Stomach (tissue), 9 donors: ENCODE measurements around the gene LAG3. TPM values are rescaled to one million over a fixed set of nuclear protein-coding genes. Genes with fewer than 3 reads are reported as not detected.

Experiments
- DNase-seq, 2 donors: peaks; one replicate each; pipeline versions ENCODE4 v3.0.0 to v3.0.0-alpha.2; 2013 to 2019
- H3K27ac ChIP-seq, 5 donors: fragments of 200-600 bp in 4 of 5; sonication (generic) in 4 of 5; one replicate each; pipeline ENCODE4 v1.5.1; 2013 to 2019; ENCODE audit warnings: mild to moderate bottlenecking in 1 of 5, moderate library complexity in 1 of 5
- H3K27me3 ChIP-seq, 3 donors: fragments of 200-600 bp; sonication (generic); one replicate each; pipeline ENCODE4 v1.5.1; 2017 to 2019; ENCODE audit warnings: mixed run types in 1 of 3
- H3K36me3 ChIP-seq, 4 donors: fragments of 200-600 bp; sonication (generic); 1 replicate in 3 of 4; 2 replicates in 1 of 4; pipeline ENCODE4 v1.5.1; 2016 to 2019
- H3K4me1 ChIP-seq, 4 donors: fragments of 200-600 bp; sonication (generic); one replicate each; pipeline ENCODE4 v1.5.1; 2016 to 2019
- H3K4me3 ChIP-seq, 4 donors: fragments of 200-600 bp; sonication (generic) in 3 of 4; one replicate each; pipeline ENCODE4 v1.5.1; 2016 to 2019; ENCODE audit warnings: mild to moderate bottlenecking in 1 of 4
- H3K9me3 ChIP-seq, 4 donors: fragments of 200-600 bp; sonication (generic); one replicate each; pipeline ENCODE4 v1.5.1; 2016 to 2019
- EP300 ChIP-seq: sonication (generic); formaldehyde crosslinking; IDR thresholded peaks from one replicate; pipeline ENCODE4 v1.6.1; 2017; ENCODE audit warnings: antibody characterized with exemption
- POLR2A ChIP-seq, 4 donors: fragments of 450-650 bp; IDR thresholded peaks; one replicate each; pipeline ENCODE4 v1.6.1; 2016; ENCODE audit warnings: antibody characterized with exemption in 4 of 4, control low read depth in 2 of 4, mild to moderate bottlenecking in 1 of 4, moderate library complexity in 1 of 4
- POLR2AphosphoS5 ChIP-seq, 3 donors: sonication (generic); formaldehyde crosslinking; IDR thresholded peaks; one replicate each; pipeline ENCODE4 v1.6.1; 2016; ENCODE audit warnings: antibody characterized with exemption in 3 of 3
- WGBS, 5 donors: extraction: QIAGEN DNeasy Blood & Tissue Kit in 3 of 5; methylation state at CpG; one replicate each; pipeline versions ENCODE4 v1.1.5 to v1.1.7; 2013 to 2018; 5-methylcytosine and 5-hydroxymethylcytosine counted together
- intact Hi-C: fragments of 100-400 bp; cut with DNase I; formaldehyde crosslinking; loops from one replicate; pipeline ENCODE4 v1.15.1; 2023; ENCODE audit warnings: low total_unique reads
- polyA plus RNA-seq, 3 donors: library from polyadenylated mRNA; stranded (reverse); fragments of 200-250 nt; gene quantifications; one replicate each; pipeline ENCODE4 v1.2.3, GENCODE V29; 2013
- total RNA-seq, 5 donors: library from RNA; depleted of rRNA; stranded (reverse); fragments of >200 nt; gene quantifications; one replicate each; pipeline versions ENCODE4 v1.1.0 to v1.2.3, GENCODE V29; 2014 to 2016
- TF ChIP-seq, protein P1 (sequence below), 7 experiments: fragments of 450-650 bp in 4 of 7; fragments of 200-600 bp in 3 of 7; sonication (generic) in 3 of 7; IDR thresholded peaks; one replicate each; pipeline ENCODE4 v1.5.1; 2016 to 2019; ENCODE audit warnings: antibody characterized with exemption in 7 of 7, control low read depth in 2 of 7, mild to moderate bottlenecking in 1 of 7
- donor health status: healthy with polysubstance abuse.
- donor health status: Bipolar disorder and iron deficiency.
- donor health status: healthy.

LAG3 gene
- total and polyA plus RNA-seq, 8 donors = 0.25 to 2.3 (median 1.4) TPM; not detected in 3

DNA sequence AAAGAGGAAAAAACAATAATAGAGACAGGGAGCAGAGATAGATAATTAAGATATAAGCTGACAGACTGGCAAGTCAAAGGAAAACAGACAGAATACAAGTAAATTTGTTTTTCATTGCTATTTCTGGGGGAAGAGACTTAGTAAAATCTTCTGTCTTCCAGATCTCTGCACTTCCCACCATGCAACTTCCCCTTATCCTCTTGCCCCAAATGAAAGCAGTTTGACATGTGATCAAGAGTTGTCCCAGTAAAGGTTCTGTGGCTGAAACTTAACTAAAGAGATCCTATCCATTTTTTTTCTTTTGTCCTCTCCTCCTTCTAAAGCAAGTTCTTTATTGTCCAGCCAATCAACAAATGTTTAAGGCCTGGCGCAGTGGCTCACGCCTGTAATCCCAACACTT lies 17.9 kb upstream of the LAG3 start:
- intact Hi-C loops = no loop called here
- H3K9me3 ChIP-seq = no peaks in the 10 kb centered on the region
- peaks cover 8 to 41% (median 29%) of the 10 kb centered on the region in 4 donors for H3K4me1 ChIP-seq
- TF ChIP-seq, protein P1, sequence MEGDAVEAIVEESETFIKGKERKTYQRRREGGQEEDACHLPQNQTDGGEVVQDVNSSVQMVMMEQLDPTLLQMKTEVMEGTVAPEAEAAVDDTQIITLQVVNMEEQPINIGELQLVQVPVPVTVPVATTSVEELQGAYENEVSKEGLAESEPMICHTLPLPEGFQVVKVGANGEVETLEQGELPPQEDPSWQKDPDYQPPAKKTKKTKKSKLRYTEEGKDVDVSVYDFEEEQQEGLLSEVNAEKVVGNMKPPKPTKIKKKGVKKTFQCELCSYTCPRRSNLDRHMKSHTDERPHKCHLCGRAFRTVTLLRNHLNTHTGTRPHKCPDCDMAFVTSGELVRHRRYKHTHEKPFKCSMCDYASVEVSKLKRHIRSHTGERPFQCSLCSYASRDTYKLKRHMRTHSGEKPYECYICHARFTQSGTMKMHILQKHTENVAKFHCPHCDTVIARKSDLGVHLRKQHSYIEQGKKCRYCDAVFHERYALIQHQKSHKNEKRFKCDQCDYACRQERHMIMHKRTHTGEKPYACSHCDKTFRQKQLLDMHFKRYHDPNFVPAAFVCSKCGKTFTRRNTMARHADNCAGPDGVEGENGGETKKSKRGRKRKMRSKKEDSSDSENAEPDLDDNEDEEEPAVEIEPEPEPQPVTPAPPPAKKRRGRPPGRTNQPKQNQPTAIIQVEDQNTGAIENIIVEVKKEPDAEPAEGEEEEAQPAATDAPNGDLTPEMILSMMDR (IDR thresholded peaks at IDR 0.05) = no peak
- no peak for TF ChIP-seq EP300
- no peak for TF ChIP-seq POLR2AphosphoS5 (IDR thresholded peaks at IDR 0.05)
- TF ChIP-seq POLR2A (IDR thresholded peaks at IDR 0.05) = no peak
- H3K4me3 ChIP-seq = no peak overlapping the region
- DNase-seq = no peak
- H3K27me3 ChIP-seq = no peaks in the 10 kb centered on the region
- 91 to 97% (median 92%) methylated on average over 2 of the region's 2 CpGs for WGBS, 5 donors
- H3K36me3 ChIP-seq = peaks cover 23 to 26% (median 26%) of the 10 kb centered on the region in 4 donors
- H3K27ac ChIP-seq = peak overlapping the region in 3 of 5 donors; percentile 98 to 100 (median 99)

DNA sequence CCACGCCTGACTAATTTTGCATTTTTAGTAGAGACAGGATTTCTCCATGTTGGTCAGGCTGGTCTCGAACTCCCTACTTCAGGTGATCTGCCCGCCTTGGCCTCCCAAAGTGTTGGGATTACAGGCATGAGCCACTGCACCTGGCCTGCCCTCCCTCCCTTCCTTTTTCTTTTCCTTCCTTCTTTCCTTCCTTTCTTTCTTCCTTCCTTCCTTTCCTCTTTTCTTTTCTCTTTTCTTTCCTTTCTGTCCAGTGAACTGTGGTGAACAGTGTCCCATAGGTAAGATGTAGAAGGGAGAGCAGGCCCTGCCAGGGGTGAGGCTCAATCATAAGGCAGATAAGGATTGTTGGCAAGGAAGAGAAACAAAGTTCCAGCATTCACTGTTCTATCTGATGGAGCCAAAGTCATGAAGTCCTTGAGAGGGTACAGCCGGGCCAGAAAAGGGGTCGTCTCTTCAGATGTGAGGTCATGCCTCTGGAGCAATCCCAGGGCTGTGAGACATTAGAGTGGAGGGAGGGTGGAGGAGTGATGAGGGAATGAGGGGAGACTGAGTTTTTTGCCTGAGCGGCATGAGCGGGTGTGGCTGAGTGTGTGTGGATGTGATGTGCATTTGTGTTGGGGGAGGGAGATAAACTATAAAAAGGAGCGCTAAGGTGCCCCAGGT lies 15.2 kb upstream of the LAG3 start:
- no peaks in the 10 kb centered on the region for H3K27me3 ChIP-seq

DNA sequence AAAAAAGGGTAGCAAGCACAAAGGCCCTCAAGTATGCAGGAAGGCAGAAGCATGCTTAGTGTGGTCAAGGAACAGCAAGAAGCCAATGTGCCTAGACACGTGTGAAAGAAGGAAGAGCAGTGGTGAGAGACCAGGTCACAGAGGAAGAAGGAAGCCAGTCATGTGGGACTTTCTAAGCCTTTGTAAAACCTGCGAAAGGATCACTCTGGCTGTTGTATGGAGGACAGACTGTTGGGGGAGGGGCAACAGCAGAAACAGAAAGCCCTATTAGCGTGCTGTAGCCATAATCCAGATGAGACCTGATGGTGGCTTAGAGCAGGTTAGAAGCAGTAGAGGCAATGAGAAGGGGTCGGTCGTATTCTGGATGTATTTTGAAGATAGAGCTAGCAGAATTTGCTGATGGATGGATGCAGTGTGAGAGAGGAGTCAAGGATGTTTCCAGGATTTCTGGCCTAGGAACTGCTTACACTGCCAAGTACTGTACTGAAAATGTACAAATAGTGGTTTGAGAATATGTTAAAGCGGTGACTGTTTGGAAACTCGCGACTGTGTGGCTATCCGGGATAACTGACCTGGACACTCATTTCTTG lies 13.7 kb upstream of the LAG3 start:
- TF ChIP-seq POLR2AphosphoS5 (IDR thresholded peaks at IDR 0.05) (no peak), POLR2A (IDR thresholded peaks at IDR 0.05) (no peak), EP300 (no peak)
- TF ChIP-seq, protein P1 (IDR thresholded peaks at IDR 0.05) = no peak
- H3K4me1 ChIP-seq = peaks cover 5 to 39% (median 19%) of the 10 kb centered on the region in 4 donors
- intact Hi-C loops = no loop called here
- no peak overlapping the region for H3K27ac ChIP-seq
- no peaks in the 10 kb centered on the region for H3K36me3 ChIP-seq
- H3K27me3 ChIP-seq = no peaks in the 10 kb centered on the region
- peak in 1 of 2 donors; percentile 35 for DNase-seq
- H3K4me3 ChIP-seq = no peak overlapping the region
- 79 to 90% (median 86%) methylated on average over 9 of the region's 9 CpGs for WGBS, 5 donors
- H3K9me3 ChIP-seq = no peaks in the 10 kb centered on the region

More for the DNA sequence above, 15.2 kb upstream of the LAG3 start:
- TF ChIP-seq EP300 = no peak
- no peak for TF ChIP-seq POLR2A (IDR thresholded peaks at IDR 0.05)
- no peak for TF ChIP-seq POLR2AphosphoS5 (IDR thresholded peaks at IDR 0.05)
- TF ChIP-seq, protein P1 (IDR thresholded peaks at IDR 0.05) = no peak
- Histone ChIP-seq H3K4me1 (peaks cover 3 to 35% (median 20%) of the 10 kb centered on the region in 4 donors), H3K9me3 (no peaks in the 10 kb centered on the region), H3K36me3 (no peaks in the 10 kb centered on the region), H3K27ac (no peak overlapping the region), H3K4me3 (no peak overlapping the region)
- 52 to 67% (median 59%) methylated on average over 8 of the region's 8 CpGs for WGBS, 5 donors
- peak in 1 of 2 donors; percentile 28 for DNase-seq
- intact Hi-C loops = no loop called here

DNA sequence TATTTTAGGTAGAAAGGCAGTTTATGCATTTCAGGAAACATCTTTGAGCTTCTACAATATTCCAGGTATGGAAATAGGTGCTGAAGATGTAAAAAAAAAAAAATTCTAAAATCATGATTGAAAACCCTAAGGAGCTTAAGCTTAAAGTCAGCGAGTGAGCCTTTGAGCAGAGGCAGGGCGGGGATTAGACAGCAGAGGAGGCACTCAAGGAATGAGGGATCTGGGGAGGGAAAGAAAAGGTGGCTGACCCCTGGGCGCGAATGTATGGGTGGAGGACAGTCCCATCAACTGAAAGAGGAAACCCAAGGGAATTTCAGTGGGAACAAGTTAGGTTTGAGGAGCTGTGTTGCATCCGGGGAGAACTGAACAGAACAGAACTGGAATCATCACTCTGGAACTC lies 12.6 kb upstream of the LAG3 start:
- WGBS, 5 donors = 68 to 84% (median 76%) methylated on average over 5 of the region's 5 CpGs
- no peak for DNase-seq
- intact Hi-C loops = no loop called here
- no peaks in the 10 kb centered on the region for H3K27me3 ChIP-seq
- TF ChIP-seq POLR2AphosphoS5 (IDR thresholded peaks at IDR 0.05) = no peak
- no peak for TF ChIP-seq EP300
- no peak for TF ChIP-seq POLR2A (IDR thresholded peaks at IDR 0.05)
- TF ChIP-seq, protein P1 (IDR thresholded peaks at IDR 0.05) = no peak
- H3K9me3 ChIP-seq = no peaks in the 10 kb centered on the region
- H3K4me3 ChIP-seq = no peak overlapping the region
- H3K27ac ChIP-seq = no peak overlapping the region
- H3K4me1 ChIP-seq = peaks cover 14 to 42% (median 25%) of the 10 kb centered on the region in 4 donors
- H3K36me3 ChIP-seq = no peaks in the 10 kb centered on the region
